ENCODE data around the gene TBC1D22A.
A peak's percentile ranks its signal among the peaks of the same experiment; 100 is the strongest.
"Not testable (repeated sequence)": the region's sequence is repeated elsewhere in the genome, so short reads cannot be mapped to it uniquely, and the experiment has no call there.

The TBC1D22A gene

GRCh38 chr22:47167056-47167455, 404.6 kb downstream of the TBC1D22A start:
- H3K9me3 ChIP-seq (ENCODE audit: severe bottlenecking), result no peaks in the 10 kb centered on the region
- H3K4me3 ChIP-seq (ENCODE audit: low read depth, low read length), result no peak overlapping the region
- no peak for TF ChIP-seq CTCF (IDR thresholded peaks at IDR 0.05; ENCODE audit: low read depth, low read length)
- H3K36me3 ChIP-seq, result no peaks in the 10 kb centered on the region
- no peak for DNase-seq
- H3K27ac ChIP-seq, result no peak overlapping the region
- H3K27me3 ChIP-seq (ENCODE audit: insufficient read depth, low read depth, severe bottlenecking), result no peaks in the 10 kb centered on the region

DNA sequence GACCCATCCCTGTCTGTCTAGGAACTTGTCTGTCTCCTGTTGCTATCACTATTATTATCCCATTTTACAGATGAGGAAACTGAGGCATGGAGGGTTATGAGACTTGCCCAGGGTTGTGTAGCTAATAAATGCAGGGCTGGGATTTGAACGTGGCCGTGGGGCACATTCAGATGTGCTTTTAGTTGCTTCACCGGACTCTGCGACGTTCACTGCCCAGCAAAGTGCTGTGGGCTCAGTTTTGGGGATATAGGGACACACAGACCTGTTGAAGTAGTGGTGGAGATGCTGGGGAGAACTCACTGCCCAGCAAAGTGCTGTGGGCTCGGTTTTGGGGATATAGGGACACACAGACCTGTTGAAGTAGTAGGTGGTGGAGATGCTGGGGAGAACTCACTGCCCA, 405.5 kb downstream of the TBC1D22A start:
- H3K36me3 ChIP-seq; H3K27me3 ChIP-seq (ENCODE audit: insufficient read depth, low read depth, severe bottlenecking); H3K27ac ChIP-seq; H3K9me3 ChIP-seq (ENCODE audit: severe bottlenecking); H3K4me3 ChIP-seq (ENCODE audit: low read depth, low read length); DNase-seq: not testable (repeated sequence)

GRCh38 chr22:47168441-47168840, 406.0 kb downstream of the TBC1D22A start:
- no peaks in the 10 kb centered on the region for H3K9me3 ChIP-seq (ENCODE audit: severe bottlenecking)
- peak; percentile 1 for DNase-seq
- H3K36me3 ChIP-seq, result no peaks in the 10 kb centered on the region
- H3K27ac ChIP-seq, result no peak overlapping the region
- no peaks in the 10 kb centered on the region for H3K27me3 ChIP-seq (ENCODE audit: insufficient read depth, low read depth, severe bottlenecking)
- TF ChIP-seq CTCF (IDR thresholded peaks at IDR 0.05; ENCODE audit: low read depth, low read length), result no peak
- no peak overlapping the region for H3K4me3 ChIP-seq (ENCODE audit: low read depth, low read length)

GRCh38 chr22:47168900-47169800, 406.7 kb downstream of the TBC1D22A start:
- peak; percentile 82 for TF ChIP-seq CTCF (IDR thresholded peaks at IDR 0.05; ENCODE audit: low read depth, low read length)

DNA sequence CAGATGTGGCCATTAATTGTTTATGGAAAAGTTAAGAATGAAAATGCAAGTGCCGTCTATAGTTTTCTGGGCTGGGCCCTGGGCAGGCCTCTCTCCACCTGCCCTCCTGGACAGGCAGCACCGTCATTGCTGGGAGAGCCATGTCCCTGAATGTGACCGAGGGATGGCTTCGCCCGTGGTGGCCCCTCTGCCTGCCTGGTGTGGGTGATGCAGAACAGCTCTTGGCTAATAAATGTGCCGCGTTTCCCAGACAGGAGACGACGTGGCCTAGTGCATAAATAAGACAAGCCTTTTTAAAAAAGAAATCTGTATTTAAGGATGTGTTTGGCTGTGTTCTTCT, 407.3 kb downstream of the TBC1D22A start:
- H3K4me3 ChIP-seq (ENCODE audit: low read depth, low read length), result no peak overlapping the region
- DNase-seq, result peak; percentile 2
- TF ChIP-seq CTCF (IDR thresholded peaks at IDR 0.05; ENCODE audit: low read depth, low read length), result no peak
- no peaks in the 10 kb centered on the region for H3K27me3 ChIP-seq (ENCODE audit: insufficient read depth, low read depth, severe bottlenecking)
- no peaks in the 10 kb centered on the region; the same call in 1 of the 2 replicates for H3K36me3 ChIP-seq
- no peaks in the 10 kb centered on the region for H3K9me3 ChIP-seq (ENCODE audit: severe bottlenecking)
- no peak overlapping the region for H3K27ac ChIP-seq

More at GRCh38 chr22:47168900-47169800, 406.7 kb downstream of the TBC1D22A start:
- H3K4me3 ChIP-seq (ENCODE audit: low read depth, low read length), result no peak overlapping the region
- no peaks in the 10 kb centered on the region for H3K36me3 ChIP-seq
- no peak overlapping the region for H3K27ac ChIP-seq
- H3K9me3 ChIP-seq (ENCODE audit: severe bottlenecking), result no peaks in the 10 kb centered on the region
- no peaks in the 10 kb centered on the region for H3K27me3 ChIP-seq (ENCODE audit: insufficient read depth, low read depth, severe bottlenecking)
- DNase-seq, result peak; percentile 61

- not testable (repeated sequence) for H3K27me3 ChIP-seq (ENCODE audit: insufficient read depth, low read depth, severe bottlenecking); H3K9me3 ChIP-seq (ENCODE audit: severe bottlenecking); H3K27ac ChIP-seq; H3K4me3 ChIP-seq (ENCODE audit: low read depth, low read length); H3K36me3 ChIP-seq
- peak; percentile 2 for DNase-seq
Observed at GRCh38 chr22:47170511-47171440, 408.3 kb downstream of the TBC1D22A start.
